DND-41 (cell line): ENCODE data around the gene SEC22C.
"Not testable (repeated sequence)": the region's sequence is repeated elsewhere in the genome, so short reads cannot be mapped to it uniquely, and the experiment has no call there.

Source experiments
- ATAC-seq: fragments of 200-7000 bp; cut with Tn5 transposase; 3 replicates; pipeline ENCODE4 v1.9.1; 2021; ENCODE audit warnings: low read depth; ENCODE audit not compliant: insufficient read depth
- DNase-seq: peaks from one replicate; pipeline ENCODE4 v3.0.0-alpha.2; 2020
- H2AFZ ChIP-seq: 2 replicates; pipeline ENCODE4 v1.6.0; 2012; ENCODE audit warnings: low read depth, low read length
- H3K27ac ChIP-seq: 2 replicates; pipeline ENCODE4 v1.5.1; 2012; ENCODE audit warnings: low read length, inconsistent platforms
- H3K27me3 ChIP-seq: fragments of 200-600 bp; sonication (generic); 2 replicates; pipeline ENCODE4 v1.6.0; 2012; ENCODE audit warnings: low read length, mild to moderate bottlenecking, inconsistent platforms; ENCODE audit not compliant: insufficient read depth, poor library complexity
- H3K36me3 ChIP-seq: 2 replicates; pipeline ENCODE4 v1.5.1; 2012; ENCODE audit warnings: low read length, inconsistent platforms; ENCODE audit not compliant: insufficient read depth
- H3K4me1 ChIP-seq: 2 replicates; pipeline ENCODE4 v1.5.1; 2012; ENCODE audit warnings: mild to moderate bottlenecking, low read length; ENCODE audit not compliant: insufficient read depth
- H3K4me2 ChIP-seq: 2 replicates; pipeline ENCODE4 v1.6.0; 2012; ENCODE audit warnings: mild to moderate bottlenecking, moderate library complexity, low read length, inconsistent platforms; ENCODE audit not compliant: insufficient read depth
- H3K4me3 ChIP-seq, 2 experiments: fragments of 200-600 bp in 1 of 2; shearing (Covaris generic) in 1 of 2; 2 replicates each; pipeline ENCODE4 v1.5.1; 2012 to 2016; ENCODE audit warnings: inconsistent platforms in 2 of 2, low read length in 2 of 2, mild to moderate bottlenecking in 2 of 2, low read depth in 1 of 2, moderate library complexity in 1 of 2
- H3K79me2 ChIP-seq: 2 replicates; pipeline ENCODE4 v1.6.0; 2012; ENCODE audit warnings: low read length, inconsistent platforms; ENCODE audit not compliant: insufficient read depth
- H3K9ac ChIP-seq: 2 replicates; pipeline ENCODE4 v1.6.0; 2012; ENCODE audit warnings: low read depth, mild to moderate bottlenecking, inconsistent platforms, low read length, moderate library complexity
- H3K9me3 ChIP-seq: 2 replicates; pipeline ENCODE4 v1.5.1; 2012; ENCODE audit warnings: low read length, moderate library complexity, mild to moderate bottlenecking, inconsistent platforms; ENCODE audit not compliant: insufficient read depth, severe bottlenecking
- H4K20me1 ChIP-seq: 2 replicates; pipeline ENCODE4 v1.6.0; 2012; ENCODE audit warnings: low read length; ENCODE audit not compliant: insufficient read depth
- EZH2 ChIP-seq: IDR thresholded peaks from 3 replicates; pipeline ENCODE4 v1.6.1; 2012; ENCODE audit warnings: borderline replicate concordance, low read depth, mild to moderate bottlenecking, moderate library complexity, low read length, inconsistent platforms; ENCODE audit not compliant: severe bottlenecking
- TF ChIP-seq, protein P1 (sequence below): IDR thresholded peaks from 2 replicates; pipeline ENCODE4 v1.5.1; 2012; ENCODE audit warnings: borderline replicate concordance, low read length, moderate library complexity, mild to moderate bottlenecking; ENCODE audit not compliant: poor library complexity, severe bottlenecking; ENCODE audit errors: extremely low read depth

The SEC22C gene

DNA sequence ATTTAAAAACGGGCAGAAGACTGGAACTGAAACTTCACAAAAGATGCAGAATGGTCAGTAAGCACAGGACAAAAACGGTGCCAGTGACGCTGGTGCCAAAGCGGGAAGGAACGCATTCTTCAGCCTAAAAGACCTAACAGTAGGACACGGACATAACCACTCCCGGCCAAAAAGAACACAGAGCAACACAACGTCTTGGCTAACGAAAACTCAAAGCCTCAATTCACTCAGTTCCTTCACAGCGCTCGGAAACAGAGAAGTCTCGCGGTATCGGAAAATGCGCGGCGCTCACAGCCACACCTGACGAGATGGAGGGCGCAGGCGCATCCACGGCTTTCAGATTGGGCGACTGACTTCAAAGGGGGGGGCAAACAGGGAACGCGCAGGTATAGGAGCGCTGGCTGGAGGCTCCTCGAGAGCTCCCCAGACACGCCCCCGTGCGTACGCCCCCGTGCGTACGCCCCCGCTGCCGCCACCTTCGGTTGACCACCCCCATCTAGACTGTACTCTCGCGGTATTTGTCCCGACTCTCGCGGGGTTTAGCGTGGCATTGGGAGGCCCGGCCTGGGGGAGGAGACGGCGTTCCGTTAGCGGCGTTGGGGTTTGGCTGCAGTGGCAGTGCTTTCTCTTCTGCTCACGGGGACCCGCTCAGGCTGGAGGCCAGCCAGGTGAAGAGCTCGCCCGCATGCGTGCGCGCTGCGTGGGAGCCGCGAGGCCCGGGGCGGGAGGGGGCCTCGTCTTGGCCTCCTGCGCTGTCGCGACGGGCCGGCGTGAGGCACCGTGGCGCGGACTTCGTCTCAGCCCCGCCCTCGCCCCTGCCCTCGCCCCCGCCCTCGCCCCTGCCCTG lies 18.6 kb upstream of the SEC22C start, which contains the start of gene NKTR:
Gene NKTR (plus strand): TSS at position 576 of the 847 bp plus-strand sequence. CDS start 321 bp downstream, outside the sequence.
- peaks cover 9% of the 10 kb centered on the region for H3K9me3 ChIP-seq
- peak within 1 kb of the TSS; percentile 88 for H2AFZ ChIP-seq
- peak within 1 kb of the TSS; percentile 86 for H3K27ac ChIP-seq
- peaks cover 41% of the 10 kb centered on the region for H3K36me3 ChIP-seq
- H3K4me2 ChIP-seq: peak within 1 kb of the TSS; percentile 67
- peak; percentile 99 for DNase-seq
- ATAC-seq: peak; percentile 85
- no peak for TF ChIP-seq EZH2
- TF ChIP-seq, protein P1, sequence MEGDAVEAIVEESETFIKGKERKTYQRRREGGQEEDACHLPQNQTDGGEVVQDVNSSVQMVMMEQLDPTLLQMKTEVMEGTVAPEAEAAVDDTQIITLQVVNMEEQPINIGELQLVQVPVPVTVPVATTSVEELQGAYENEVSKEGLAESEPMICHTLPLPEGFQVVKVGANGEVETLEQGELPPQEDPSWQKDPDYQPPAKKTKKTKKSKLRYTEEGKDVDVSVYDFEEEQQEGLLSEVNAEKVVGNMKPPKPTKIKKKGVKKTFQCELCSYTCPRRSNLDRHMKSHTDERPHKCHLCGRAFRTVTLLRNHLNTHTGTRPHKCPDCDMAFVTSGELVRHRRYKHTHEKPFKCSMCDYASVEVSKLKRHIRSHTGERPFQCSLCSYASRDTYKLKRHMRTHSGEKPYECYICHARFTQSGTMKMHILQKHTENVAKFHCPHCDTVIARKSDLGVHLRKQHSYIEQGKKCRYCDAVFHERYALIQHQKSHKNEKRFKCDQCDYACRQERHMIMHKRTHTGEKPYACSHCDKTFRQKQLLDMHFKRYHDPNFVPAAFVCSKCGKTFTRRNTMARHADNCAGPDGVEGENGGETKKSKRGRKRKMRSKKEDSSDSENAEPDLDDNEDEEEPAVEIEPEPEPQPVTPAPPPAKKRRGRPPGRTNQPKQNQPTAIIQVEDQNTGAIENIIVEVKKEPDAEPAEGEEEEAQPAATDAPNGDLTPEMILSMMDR: peak; percentile 13
- no peaks in the 10 kb centered on the region for H3K27me3 ChIP-seq
- H4K20me1 ChIP-seq: peaks cover 15% of the 10 kb centered on the region; the same call in 1 of the 2 replicates
- H3K79me2 ChIP-seq: peaks cover 52% of the 10 kb centered on the region
- H3K4me3 ChIP-seq: peak within 1 kb of the TSS; percentile 63 to 76
- peak within 1 kb of the TSS; percentile 73 for H3K9ac ChIP-seq
- peaks cover 30% of the 10 kb centered on the region for H3K4me1 ChIP-seq

DNA sequence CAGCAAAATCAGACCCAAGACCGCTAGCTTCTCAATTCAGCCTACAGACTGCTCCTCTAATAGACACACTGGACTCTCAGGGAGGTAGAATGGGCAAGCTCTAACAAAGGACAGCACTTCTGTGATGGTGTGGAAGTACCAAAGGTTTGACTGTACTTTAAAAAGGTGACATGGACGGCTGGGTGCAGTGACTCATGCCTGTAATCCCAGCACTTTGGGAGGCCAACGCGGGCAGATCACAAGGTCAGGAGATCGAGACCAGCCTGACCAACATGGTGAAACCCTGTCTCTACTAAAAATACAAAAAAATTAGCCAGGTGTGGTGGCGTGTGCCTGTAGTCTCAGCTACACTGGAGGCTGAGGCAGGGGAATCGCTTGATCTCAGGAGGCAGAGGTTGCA lies 15.3 kb upstream of the SEC22C start:
- H3K27me3 ChIP-seq, H3K4me2 ChIP-seq, H3K27ac ChIP-seq, H3K9ac ChIP-seq, H3K4me3 ChIP-seq, H2AFZ ChIP-seq, H3K9me3 ChIP-seq, DNase-seq, ATAC-seq, H4K20me1 ChIP-seq: not testable (repeated sequence)
- H3K79me2 ChIP-seq: peaks cover 47% of the 10 kb centered on the region
- peaks cover 35% of the 10 kb centered on the region for H3K4me1 ChIP-seq
- peaks cover 39% of the 10 kb centered on the region for H3K36me3 ChIP-seq

DNA sequence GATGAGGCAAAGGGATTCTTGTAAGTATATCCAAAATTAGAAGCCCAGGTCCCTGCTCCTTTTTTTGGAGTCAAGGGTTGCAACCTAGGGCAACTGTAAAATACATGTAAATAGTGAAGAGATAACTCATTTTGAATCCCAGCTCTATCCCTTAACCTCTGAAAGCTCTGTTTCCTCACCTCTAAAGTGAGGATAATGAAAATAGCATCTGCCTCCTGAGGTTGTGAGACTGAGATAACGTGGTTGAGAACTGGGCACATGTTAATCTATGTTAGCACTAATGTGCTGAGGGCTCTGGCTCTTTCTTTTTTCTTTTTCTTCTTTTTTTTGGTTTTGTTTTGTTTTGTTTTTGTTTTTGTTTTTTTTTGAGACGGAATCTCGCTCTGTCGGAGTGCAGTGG lies 13.9 kb upstream of the SEC22C start:
- Histone ChIP-seq H3K79me2 (peaks cover 46% of the 10 kb centered on the region), H3K4me2 (no peak overlapping the region), H3K9ac (no peak overlapping the region), H3K9me3 (no peaks in the 10 kb centered on the region), H3K36me3 (peaks cover 47% of the 10 kb centered on the region), H2AFZ (no peak overlapping the region), H3K27me3 (no peaks in the 10 kb centered on the region), H4K20me1 (peaks cover 6% of the 10 kb centered on the region), H3K4me3 (no peak overlapping the region), H3K27ac (no peak overlapping the region), H3K4me1 (peaks cover 36% of the 10 kb centered on the region)
- no peak for DNase-seq
- TF ChIP-seq EZH2: no peak
- TF ChIP-seq, protein P1: no peak
- no peak for ATAC-seq

DNA sequence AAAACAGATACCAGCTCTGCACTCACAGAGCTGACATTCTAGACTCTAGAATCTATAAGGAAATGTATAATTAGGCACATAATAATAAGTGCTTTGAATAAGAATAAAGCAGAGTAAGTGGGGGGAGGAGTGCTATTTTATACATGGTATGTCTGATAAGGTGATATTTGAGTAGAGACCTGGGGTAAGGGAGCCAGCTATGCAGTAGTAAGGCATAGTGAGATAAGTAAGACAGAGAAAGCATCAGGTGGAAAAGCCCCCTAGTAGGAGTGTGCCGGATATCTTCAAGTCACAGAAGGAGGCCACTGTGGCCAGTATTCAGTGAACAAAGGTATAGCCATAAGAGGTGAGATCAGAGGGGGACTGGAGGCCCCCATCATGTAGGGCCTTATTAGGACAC lies 11.9 kb upstream of the SEC22C start:
- no peak for ATAC-seq
- peaks cover 42% of the 10 kb centered on the region for H3K79me2 ChIP-seq
- TF ChIP-seq, protein P1: no peak
- no peak for TF ChIP-seq EZH2
- H3K27ac ChIP-seq: no peak overlapping the region
- no peak for DNase-seq
- no peak overlapping the region for H2AFZ ChIP-seq
- no peaks in the 10 kb centered on the region for H3K9me3 ChIP-seq
- H3K4me3 ChIP-seq: no peak overlapping the region
- H3K4me1 ChIP-seq: peaks cover 40% of the 10 kb centered on the region
- H4K20me1 ChIP-seq: peaks cover 6% of the 10 kb centered on the region
- no peaks in the 10 kb centered on the region for H3K27me3 ChIP-seq
- peak overlapping the region; percentile 15; the same call in 1 of the 2 replicates for H3K4me2 ChIP-seq
- H3K36me3 ChIP-seq: peaks cover 47% of the 10 kb centered on the region
- no peak overlapping the region for H3K9ac ChIP-seq
